Activated T-cell treated with anti-CD3 and anti-CD28 coated beads for 4 hours (primary cell): ENCODE data around the gene APEX2.
"Not testable (repeated sequence)": the region's sequence is repeated elsewhere in the genome, so short reads cannot be mapped to it uniquely, and the experiment has no call there.

Experiments
- DNase-seq: peaks from one replicate; pipeline ENCODE4 v3.0.0-alpha.2; 2020

Gene APEX2

GRCh38 chrX:54999717-55000598 is at the start of gene APEX2:
Gene APEX2, plus strand, starts transcription at chrX:55000363. Its CDS starts 60 bp downstream, at chrX:55000423.
- peak; percentile 74 for DNase-seq

GRCh38 chrX:54950730-54951375 is 49.3 kb upstream of the APEX2 start:
- no peak for DNase-seq

GRCh38 chrX:54961750-54962149 is 38.4 kb upstream of the APEX2 start:
- no peak for DNase-seq

GRCh38 chrX:54964766-54965497 is 35.2 kb upstream of the APEX2 start:
- no peak for DNase-seq

- DNase-seq = no peak
Measured at GRCh38 chrX:54977387-54977786, 22.8 kb upstream of the APEX2 start.

GRCh38 chrX:54978448-54978847 is 21.7 kb upstream of the APEX2 start:
- no peak for DNase-seq

- no peak for DNase-seq
Measured at GRCh38 chrX:54979432-54979831, 20.7 kb upstream of the APEX2 start.

- no peak for DNase-seq
Measured at GRCh38 chrX:54980334-54980733, 19.8 kb upstream of the APEX2 start.

- DNase-seq = not testable (repeated sequence)
Measured at GRCh38 chrX:54983306-54983705, 16.9 kb upstream of the APEX2 start.

- DNase-seq = no peak
Measured at GRCh38 chrX:54991706-54992105, 8.5 kb upstream of the APEX2 start.

GRCh38 chrX:54992911-54993622 is 7.1 kb upstream of the APEX2 start:
- no peak for DNase-seq

GRCh38 chrX:54994099-54994498 is 6.1 kb upstream of the APEX2 start, which contains the start of gene PFKFB1:
Gene PFKFB1, minus strand, starts transcription at chrX:54994188. Its CDS starts 181 bp downstream, at chrX:54994007.
- DNase-seq = no peak

GRCh38 chrX:54994668-54995351 is 5.4 kb upstream of the APEX2 start:
- DNase-seq = no peak

- no peak for DNase-seq
Measured at GRCh38 chrX:54995621-54996020, 4.5 kb upstream of the APEX2 start.

GRCh38 chrX:55004231-55004630 is 4.1 kb downstream of the APEX2 start:
- no peak for DNase-seq

GRCh38 chrX:55005256-55005655 is 5.1 kb downstream of the APEX2 start:
- no peak for DNase-seq

GRCh38 chrX:55006827-55007621 is 6.9 kb downstream of the APEX2 start:
- no peak for DNase-seq

- DNase-seq = no peak
Measured at GRCh38 chrX:55007656-55008055, 7.5 kb downstream of the APEX2 start.

- DNase-seq = no peak
Measured at GRCh38 chrX:55008571-55009358, 8.6 kb downstream of the APEX2 start.

GRCh38 chrX:55011294-55011693 is 11.1 kb downstream of the APEX2 start:
- DNase-seq = no peak
